Right atrium auricular region (tissue), 2 donors: Measurements from ENCODE around the gene CLASP1. TPM values are rescaled to one million over a fixed set of nuclear protein-coding genes. Genes with fewer than 3 reads are reported as not detected.

ENCODE experiments used
- DNase-seq: peaks from one replicate; pipeline ENCODE4 v3.0.0-alpha.2; 2019; ENCODE audit warnings: low spot score
- H3K27ac ChIP-seq, 2 donors: fragments of 200-600 bp; sonication (generic); 1 replicate in 1 of 2; 2 replicates in 1 of 2; pipeline ENCODE4 v1.5.1; 2016 to 2019
- H3K27me3 ChIP-seq, 2 donors: fragments of 200-600 bp; sonication (generic); one replicate each; pipeline versions ENCODE4 v1.5.1 to v1.6.0; 2017 to 2019
- H3K36me3 ChIP-seq: fragments of 200-600 bp; sonication (generic); one replicate; pipeline ENCODE4 v1.5.1; 2016
- H3K4me1 ChIP-seq, 2 donors: fragments of 200-600 bp; sonication (generic); one replicate each; pipeline versions ENCODE4 v1.5.1 to v1.6.0; 2017 to 2019
- H3K4me3 ChIP-seq, 2 donors: fragments of 200-600 bp; sonication (generic); 1 replicate in 1 of 2; 2 replicates in 1 of 2; pipeline ENCODE4 v1.5.1; 2017 to 2019; ENCODE audit warnings: mild to moderate bottlenecking in 1 of 2, moderate library complexity in 1 of 2
- H3K9me3 ChIP-seq, 2 donors: fragments of 200-600 bp; sonication (generic); one replicate each; pipeline ENCODE4 v1.5.1; 2019
- total RNA-seq, 2 donors: library from RNA; depleted of rRNA; stranded (reverse); fragments of >200 nt; gene quantifications; one replicate each; pipeline ENCODE4 v1.1.0, GENCODE V29; 2016
- TF ChIP-seq, protein P1 (sequence below), 2 donors: fragments of 200-600 bp; sonication (generic); IDR thresholded peaks; one replicate each; pipeline ENCODE4 v1.5.1; 2019; ENCODE audit warnings: antibody characterized with exemption in 2 of 2

The CLASP1 gene
- total RNA-seq, 2 donors from 2014 or later = 42.4 to 47.8 TPM

GRCh38 chr2:121409388-121409787, 239.9 kb downstream of the CLASP1 start:
- Histone ChIP-seq H3K36me3 (peaks cover 76% of the 10 kb centered on the region), H3K9me3 (no peaks in the 10 kb centered on the region), H3K4me1 (no peaks in the 10 kb centered on the region), H3K4me3 (no peak overlapping the region), H3K27me3 (no peaks in the 10 kb centered on the region), H3K27ac (no peak overlapping the region)
- DNase-seq = no peak
- TF ChIP-seq, protein P1, sequence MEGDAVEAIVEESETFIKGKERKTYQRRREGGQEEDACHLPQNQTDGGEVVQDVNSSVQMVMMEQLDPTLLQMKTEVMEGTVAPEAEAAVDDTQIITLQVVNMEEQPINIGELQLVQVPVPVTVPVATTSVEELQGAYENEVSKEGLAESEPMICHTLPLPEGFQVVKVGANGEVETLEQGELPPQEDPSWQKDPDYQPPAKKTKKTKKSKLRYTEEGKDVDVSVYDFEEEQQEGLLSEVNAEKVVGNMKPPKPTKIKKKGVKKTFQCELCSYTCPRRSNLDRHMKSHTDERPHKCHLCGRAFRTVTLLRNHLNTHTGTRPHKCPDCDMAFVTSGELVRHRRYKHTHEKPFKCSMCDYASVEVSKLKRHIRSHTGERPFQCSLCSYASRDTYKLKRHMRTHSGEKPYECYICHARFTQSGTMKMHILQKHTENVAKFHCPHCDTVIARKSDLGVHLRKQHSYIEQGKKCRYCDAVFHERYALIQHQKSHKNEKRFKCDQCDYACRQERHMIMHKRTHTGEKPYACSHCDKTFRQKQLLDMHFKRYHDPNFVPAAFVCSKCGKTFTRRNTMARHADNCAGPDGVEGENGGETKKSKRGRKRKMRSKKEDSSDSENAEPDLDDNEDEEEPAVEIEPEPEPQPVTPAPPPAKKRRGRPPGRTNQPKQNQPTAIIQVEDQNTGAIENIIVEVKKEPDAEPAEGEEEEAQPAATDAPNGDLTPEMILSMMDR (IDR thresholded peaks at IDR 0.05) = no peak

DNA sequence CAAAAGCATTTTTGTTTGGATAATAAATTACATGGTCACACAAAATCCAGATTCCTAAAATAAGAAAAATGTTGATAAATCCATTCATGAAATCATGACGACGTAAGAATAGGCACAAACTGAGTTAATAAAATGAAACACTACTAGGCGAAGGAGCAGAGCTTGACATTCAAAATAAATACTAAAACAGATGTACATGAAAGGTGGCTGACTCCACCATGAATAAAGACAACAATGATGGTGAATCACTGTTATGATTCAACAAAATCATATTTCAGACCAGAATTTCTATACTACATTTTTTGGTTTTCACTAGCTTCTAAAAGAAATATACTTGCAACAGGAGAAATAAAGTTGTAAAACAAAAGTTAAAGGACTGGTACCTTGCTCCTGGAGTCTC, 240.6 kb downstream of the CLASP1 start:
- Histone ChIP-seq H3K9me3 (no peaks in the 10 kb centered on the region), H3K4me1 (no peaks in the 10 kb centered on the region), H3K36me3 (peaks cover 76% of the 10 kb centered on the region), H3K27ac (no peak overlapping the region), H3K27me3 (no peaks in the 10 kb centered on the region), H3K4me3 (no peak overlapping the region)
- TF ChIP-seq, protein P1 (IDR thresholded peaks at IDR 0.05) = no peak
- no peak for DNase-seq

DNA sequence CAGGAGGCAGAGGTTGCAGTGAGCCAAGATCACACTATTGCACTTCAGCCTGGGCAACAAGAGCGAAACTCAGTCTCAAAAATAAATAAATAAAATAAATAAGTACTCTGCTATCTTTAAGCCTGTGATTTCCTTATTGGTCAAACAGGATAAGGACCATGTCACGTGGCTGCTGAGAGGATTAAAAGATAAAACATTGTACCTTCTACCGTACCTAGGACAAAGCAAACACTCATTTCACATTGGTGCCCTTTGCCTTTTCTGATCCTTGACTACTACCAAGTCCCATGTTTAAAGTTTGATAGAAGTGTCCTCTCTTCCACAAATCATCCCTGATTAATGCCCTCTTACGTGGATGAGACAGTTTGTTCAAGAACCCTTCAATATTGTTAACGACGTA, 244.0 kb downstream of the CLASP1 start:
- TF ChIP-seq, protein P1 (IDR thresholded peaks at IDR 0.05) = no peak
- Histone ChIP-seq H3K27me3 (no peaks in the 10 kb centered on the region), H3K9me3 (no peaks in the 10 kb centered on the region), H3K36me3 (peaks cover 83% of the 10 kb centered on the region), H3K4me3 (no peak overlapping the region), H3K27ac (no peak overlapping the region), H3K4me1 (no peaks in the 10 kb centered on the region)
- DNase-seq = no peak

DNA sequence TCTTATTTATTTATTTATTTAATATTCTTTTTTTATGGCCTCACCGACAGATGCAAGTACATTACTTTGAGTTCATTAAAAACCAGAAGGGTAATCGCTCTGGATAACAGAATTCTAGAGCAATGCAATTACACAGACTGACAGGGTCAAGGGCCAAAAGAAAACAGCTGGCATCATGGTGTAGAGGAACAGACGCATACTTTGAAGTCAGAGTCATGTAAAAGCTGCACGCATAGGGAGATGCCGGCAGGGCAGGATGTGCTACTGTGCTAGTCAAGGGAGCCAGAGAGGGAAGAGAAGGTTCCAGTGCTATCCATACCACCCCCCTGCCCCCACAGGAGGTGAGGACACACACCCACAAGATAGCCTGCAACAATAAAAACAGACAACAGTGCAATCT, 249.1 kb downstream of the CLASP1 start:
- Histone ChIP-seq H3K36me3 (peaks cover 62% of the 10 kb centered on the region), H3K9me3 (no peaks in the 10 kb centered on the region)
- TF ChIP-seq, protein P1 (IDR thresholded peaks at IDR 0.05) = no peak

DNA sequence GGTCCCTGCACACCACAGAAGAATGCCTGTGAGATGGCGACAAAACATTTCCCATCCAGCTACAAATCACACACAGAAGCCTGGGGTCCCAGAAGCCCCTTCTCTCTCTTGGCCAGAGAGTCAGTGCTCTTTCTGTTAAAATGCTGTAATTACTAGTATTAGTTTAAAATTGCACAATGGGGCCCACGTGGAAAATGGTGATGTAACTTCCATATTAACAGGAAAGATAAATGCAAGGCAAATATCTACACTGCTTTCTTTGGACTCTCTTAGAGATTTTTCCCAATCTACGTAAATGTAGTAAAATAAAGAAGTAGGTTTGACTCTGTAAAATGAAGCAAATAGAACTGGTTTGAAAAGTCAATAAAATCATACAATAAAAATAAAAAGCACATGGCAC, 250.4 kb downstream of the CLASP1 start:
- DNase-seq = no peak
- peaks cover 56% of the 10 kb centered on the region for H3K36me3 ChIP-seq

More for the DNA sequence above, 249.1 kb downstream of the CLASP1 start:
- no peaks in the 10 kb centered on the region for H3K27me3 ChIP-seq
- no peak for DNase-seq
- H3K4me3 ChIP-seq = no peak overlapping the region
- no peaks in the 10 kb centered on the region for H3K4me1 ChIP-seq
- no peak overlapping the region for H3K27ac ChIP-seq

More for the DNA sequence above, 250.4 kb downstream of the CLASP1 start:
- Histone ChIP-seq H3K9me3 (no peaks in the 10 kb centered on the region), H3K27me3 (no peaks in the 10 kb centered on the region), H3K4me3 (no peak overlapping the region), H3K4me1 (no peaks in the 10 kb centered on the region), H3K27ac (no peak overlapping the region)
- TF ChIP-seq, protein P1 (IDR thresholded peaks at IDR 0.05) = no peak
